SHP77 treated with DMSO at 0.1 percent for 48 hours (cell line): ENCODE data around the gene HTT.

ENCODE experiments used
- DNase-seq: peaks from one replicate; lab custom pipeline; 2025; lab: John Stamatoyannopoulos, UW

HTT gene

DNA sequence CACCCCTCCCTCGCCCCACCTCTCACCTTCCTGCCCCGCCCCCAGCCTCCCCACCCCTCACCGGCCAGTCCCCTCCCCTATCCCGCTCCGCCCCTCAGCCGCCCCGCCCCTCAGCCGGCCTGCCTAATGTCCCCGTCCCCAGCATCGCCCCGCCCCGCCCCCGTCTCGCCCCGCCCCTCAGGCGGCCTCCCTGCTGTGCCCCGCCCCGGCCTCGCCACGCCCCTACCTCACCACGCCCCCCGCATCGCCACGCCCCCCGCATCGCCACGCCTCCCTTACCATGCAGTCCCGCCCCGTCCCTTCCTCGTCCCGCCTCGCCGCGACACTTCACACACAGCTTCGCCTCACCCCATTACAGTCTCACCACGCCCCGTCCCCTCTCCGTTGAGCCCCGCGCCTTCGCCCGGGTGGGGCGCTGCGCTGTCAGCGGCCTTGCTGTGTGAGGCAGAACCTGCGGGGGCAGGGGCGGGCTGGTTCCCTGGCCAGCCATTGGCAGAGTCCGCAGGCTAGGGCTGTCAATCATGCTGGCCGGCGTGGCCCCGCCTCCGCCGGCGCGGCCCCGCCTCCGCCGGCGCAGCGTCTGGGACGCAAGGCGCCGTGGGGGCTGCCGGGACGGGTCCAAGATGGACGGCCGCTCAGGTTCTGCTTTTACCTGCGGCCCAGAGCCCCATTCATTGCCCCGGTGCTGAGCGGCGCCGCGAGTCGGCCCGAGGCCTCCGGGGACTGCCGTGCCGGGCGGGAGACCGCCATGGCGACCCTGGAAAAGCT, at the start of gene HTT, which contains the start of gene HTT-AS:
Gene HTT (plus strand): TSS at position 604 of the 768 bp plus-strand sequence. CDS start 145 bp downstream, at position 749.
Gene HTT-AS (minus strand): TSS at position 461 of the 768 bp plus-strand sequence.
- peak; percentile 5 for DNase-seq

DNA sequence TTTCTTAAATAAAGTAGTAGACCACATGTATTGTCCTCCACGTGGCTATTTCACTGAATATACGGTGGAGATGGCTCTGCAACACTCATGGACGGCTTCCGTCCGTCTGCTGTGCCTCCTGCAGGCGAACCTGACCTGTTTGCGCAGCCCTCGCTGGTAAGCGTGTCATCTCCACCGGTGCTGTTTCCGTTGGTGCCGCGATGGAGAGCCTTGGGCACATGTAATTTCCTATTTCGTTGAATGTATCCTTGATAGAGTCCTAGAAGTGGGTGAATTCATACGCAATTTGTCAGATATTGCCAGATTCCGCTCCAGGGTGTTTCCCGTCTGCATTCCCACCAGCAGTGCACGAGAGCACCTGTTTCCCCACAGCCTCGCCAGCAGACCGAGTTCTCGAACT, 48.6 kb upstream of the HTT start:
- no peak for DNase-seq

DNA sequence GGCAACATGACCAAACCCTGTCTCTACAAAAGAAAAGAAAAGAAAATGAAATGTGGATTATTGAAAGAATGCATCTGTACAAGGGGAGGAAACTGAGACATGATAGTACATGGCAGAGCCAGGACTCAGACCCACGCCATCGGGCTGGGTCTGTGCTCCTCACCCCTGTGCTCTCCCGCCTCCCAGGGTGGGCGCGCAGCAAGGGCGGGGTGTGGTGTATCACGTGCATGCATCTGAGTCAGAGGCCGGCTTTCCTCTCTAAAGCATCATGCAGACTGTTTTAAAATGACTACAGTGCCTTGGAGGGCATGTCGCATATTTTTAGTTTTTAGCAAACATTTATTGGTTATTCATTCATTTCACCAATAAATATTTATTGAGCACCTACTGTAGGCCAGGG, 47.9 kb upstream of the HTT start:
- no peak for DNase-seq

DNA sequence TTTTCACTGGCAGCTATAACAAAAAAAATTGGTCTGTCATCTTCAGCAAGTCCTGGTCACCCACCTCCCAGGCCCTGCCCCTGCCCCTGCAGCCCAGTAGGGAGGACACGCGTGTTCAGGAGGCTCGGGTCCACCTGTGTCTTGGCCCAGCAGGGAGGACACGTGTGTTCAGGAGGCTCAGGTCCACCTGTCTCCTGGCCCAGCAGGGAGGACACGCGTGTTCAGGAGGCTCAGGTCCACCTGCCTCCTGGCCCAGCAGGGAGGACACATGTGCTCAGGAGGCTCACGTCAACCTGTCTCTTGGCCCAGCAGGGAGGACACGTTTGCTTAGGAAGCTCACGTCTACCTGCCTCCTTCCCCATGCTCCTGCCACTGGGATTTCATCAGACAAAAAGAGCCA, 45.0 kb upstream of the HTT start:
- no peak for DNase-seq

DNA sequence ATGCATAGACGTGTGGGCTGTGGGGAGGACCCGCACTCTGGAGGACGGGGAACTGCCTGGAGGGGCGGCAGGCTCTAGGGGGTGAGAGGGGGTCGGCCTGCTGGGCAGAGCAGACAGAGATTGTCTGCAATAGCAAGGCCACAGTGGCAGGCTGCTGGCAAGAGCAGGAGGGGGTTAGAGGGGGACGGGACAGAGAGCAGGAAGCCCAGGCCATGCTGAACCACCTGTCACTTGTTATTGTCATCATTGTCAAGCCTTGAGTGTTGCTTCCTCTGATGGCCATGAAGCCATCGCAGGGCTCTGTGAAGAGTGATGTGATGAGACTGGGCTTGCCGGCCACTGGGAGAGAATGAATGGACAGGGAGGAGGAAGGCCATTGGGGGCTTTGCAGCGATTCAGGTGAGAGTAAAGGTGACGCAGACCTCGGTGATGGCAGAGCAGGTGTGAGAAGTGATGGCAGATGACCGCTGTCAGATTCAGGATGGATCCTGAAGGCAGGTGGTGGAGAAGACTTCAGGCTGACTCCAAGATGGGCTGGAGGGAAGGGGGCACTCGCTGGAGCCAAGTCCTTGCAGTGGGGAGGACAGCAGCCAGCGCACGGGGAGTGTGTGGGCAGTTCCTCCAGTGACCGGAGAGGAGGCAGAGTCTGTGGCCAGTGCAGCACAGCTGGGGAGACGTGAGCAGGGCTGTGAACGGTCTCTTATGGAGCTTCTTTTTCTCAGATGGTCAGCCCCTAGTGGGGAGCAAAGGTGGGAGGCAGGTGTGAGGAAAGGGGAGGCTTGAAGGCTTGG, 43.7 kb upstream of the HTT start:
- no peak for DNase-seq

DNA sequence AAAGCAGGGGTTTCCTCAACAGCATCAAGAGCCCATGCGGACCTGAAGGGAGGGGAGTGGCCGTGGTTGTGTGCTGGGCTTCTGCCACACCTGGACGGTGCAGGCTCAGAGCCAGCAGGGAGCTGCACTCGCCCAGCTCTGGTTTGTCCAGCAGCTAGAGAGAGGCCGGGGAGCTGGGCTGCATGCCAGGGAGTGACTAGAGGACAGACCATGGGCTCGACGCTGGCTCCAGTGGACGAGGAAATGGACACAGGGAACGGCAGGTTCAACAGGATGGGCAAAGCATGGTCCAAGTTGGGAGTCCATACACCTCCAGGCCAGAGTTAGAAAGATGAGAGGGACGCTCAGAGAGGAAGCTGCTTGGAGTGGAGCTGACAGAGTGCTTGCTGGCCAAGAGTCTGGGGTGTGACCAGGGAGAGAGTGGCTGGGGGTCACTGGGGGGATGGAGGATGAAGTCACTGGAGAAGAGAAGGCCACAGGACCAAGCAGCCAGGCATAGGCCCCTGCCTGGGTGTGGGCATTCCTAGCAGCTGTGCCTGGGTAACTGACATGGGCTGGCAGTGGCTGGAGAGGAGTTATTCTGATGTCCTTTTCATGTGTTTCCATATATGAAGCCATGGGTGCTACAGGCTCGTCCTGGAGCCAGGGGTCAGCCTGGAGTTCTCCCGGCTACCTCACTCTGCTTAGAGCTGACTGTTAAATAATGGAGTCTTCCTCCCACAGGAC, 43.0 kb upstream of the HTT start:
- DNase-seq, result no peak

DNA sequence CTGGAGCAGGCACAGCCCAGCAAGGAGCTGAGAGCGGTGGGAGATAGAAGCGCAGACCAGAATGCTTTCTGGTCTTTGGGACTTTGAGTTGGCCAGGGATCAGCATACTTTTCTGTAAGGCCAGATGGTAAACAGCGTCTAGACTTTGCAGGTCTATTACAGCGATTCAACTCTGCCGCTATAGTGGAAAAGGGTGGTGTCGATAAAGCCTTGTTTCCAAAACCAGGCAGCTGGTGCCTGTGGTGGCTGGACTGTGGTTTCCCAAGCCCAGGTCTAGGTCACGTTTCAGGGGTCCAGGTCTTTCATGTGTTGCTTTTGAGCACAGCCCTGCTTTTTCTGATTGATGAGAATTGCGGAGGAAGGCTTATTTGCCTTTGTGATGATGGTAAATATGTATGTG, 40.2 kb upstream of the HTT start:
- no peak for DNase-seq

DNA sequence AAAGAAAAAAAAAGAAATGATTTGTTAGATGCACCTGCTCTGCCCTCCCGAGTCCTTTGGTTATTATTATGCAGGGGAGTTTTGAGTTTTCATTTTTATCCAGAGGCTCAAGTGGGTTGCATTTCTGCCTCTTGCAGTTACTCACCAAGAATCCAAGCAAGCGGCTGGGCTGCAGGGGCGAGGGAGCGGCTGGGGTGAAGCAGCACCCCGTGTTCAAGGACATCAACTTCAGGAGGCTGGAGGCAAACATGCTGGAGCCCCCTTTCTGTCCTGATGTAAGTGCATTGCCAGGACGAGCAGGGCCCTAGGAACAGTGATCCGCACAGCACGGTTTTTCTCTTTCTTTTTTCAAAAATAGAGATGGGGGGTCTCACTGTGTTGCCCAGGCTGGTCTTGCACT, 39.2 kb upstream of the HTT start:
- DNase-seq, result no peak

DNA sequence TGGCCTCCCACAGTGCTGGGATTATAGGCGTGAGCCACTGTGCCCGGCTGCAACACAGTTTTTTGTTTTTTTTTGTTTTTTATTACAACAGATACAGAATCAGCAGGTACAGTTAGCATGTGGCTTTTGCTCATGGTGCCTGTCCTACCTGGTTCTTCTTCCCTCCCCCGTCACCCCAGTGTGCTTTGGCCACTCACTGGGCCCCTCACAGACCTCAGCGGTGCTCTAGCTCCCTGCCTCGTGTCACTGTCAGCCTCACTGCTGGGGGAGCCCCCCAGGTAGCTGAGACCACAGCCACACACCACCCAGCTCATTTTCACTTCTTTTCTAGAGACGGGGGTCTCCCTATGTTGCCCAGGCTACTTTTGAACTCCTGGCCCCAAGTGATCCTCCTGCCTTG, 38.8 kb upstream of the HTT start:
- no peak for DNase-seq

DNA sequence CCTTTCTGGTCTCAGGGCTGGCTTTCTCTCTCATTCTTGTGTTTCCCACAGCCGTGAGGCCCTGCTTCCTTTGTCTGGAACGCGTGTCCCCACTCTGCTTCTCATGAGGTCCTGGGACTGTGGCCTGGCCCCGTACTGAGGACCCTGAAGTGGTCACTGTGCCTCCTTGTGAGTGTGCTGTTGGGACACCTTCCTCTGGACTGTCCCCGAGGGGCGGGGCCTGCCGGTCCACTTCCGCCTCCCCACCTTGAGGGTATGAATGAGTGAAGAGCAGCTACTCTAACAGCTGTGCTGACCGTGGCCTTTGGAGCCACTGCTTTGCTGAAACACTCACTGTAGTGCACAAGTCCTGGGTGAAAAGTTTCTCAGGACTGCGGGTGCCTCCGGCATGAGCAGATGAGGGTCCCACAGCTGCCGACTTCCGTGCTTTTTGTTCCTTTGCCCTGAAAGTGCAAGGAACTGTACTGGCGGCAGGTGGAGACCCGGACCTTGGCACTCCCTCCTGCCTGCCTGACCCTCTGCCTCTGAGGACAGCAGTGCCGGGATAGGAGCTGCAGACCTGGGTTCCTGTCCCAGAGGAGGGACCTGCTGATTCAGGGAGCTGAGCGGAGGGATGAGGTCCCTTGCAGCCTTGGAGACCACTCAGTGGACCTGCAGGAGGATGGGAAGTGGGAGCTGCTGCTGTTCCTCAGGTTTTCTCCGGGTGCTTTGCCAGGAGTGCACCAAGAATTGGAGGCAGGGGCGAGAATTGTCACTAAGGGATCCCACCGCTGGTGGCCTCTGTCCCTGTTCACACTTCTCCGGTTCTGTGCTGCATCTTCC, 38.1 kb upstream of the HTT start:
- DNase-seq, result no peak

DNA sequence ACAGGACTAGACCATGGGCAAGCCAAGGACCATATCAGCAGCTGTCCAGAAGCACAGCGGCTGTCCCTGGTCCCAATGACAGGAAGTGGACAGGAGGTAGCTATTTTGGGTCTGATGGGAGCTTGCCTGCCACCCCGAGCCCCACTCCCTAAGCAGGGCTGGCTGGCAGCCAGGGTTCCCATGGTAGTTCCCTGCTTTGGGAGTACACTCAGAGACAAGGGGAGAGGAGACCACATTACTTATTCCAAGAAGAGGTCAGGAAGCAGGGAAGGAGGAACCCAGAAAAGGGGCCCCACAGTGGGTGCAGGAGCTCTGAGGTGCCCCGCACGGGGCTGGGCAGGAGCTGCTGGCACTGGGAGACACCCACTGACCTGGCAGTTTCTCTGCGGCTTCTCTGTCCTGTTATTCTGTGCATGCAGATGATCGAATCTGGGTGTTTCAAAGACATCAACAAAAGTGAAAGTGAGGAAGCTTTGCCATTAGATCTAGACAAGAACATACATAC, 36.5 kb upstream of the HTT start:
- DNase-seq, result no peak

DNA sequence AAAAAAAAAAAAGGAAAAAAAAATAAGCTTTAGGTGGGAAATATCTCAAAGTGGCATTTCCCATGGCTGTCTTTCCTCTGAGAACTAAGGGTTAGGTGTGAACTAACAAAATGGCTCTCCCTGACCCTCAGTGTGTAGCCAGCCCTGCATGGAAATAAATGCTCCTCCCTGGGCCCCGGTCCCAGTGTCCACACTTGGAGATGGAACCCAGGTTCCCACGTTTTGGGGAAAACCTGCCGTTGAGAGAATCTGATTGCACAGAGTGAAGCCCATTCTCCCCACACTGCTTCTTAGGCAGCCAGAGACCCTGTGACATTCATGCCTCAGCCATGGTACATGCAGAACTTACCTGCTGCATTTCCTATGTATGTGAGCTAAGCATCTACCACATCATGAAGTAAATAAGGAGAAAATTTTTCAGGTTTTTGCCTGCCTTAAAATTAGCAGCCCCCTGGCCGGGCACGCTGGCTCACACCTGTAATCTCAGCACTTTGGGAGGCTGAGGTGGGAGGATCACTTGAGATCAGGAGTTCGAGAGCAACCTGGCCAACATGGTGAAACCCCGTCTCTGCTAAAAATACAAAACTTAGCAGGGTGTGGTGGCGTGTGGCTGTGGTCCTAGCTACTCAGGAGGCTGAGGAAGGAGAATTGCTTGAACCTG, 34.6 kb upstream of the HTT start:
- no peak for DNase-seq

DNA sequence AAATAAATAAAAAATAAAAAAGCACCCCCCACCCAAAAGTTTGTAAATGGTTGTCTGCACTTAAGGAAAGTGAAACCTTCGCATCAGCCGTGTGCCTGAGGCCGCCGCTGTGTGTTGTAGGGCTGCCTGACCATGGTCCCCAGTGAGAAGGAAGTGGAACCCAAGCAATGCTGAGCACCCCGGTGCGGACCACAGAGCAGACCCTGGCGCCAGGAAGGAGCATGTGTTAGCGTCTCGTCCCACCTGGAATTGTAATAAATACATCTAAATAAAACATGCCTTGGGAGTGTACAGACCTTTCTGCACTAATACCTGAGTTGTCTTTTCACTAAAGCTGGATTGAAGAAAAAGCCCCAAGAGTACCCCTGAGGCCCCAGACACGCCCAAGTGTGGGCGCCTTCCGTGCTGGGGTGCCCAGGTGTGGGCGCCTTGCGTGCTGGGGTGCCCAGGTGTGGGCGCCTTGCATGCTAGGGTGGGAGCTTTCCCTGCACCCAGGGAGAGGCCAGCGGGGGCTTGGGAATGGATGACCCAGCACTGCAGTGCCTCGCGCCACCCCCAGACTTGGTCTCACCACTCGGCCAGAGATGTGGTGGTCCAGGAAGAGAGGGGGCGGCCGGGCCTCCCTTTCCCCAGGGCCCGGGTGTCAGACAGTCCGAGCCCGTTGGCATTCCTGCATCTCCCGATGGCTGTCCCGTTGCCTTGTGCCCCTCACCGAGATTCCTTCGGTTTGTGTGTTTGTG, 33.9 kb upstream of the HTT start:
- no peak for DNase-seq

DNA sequence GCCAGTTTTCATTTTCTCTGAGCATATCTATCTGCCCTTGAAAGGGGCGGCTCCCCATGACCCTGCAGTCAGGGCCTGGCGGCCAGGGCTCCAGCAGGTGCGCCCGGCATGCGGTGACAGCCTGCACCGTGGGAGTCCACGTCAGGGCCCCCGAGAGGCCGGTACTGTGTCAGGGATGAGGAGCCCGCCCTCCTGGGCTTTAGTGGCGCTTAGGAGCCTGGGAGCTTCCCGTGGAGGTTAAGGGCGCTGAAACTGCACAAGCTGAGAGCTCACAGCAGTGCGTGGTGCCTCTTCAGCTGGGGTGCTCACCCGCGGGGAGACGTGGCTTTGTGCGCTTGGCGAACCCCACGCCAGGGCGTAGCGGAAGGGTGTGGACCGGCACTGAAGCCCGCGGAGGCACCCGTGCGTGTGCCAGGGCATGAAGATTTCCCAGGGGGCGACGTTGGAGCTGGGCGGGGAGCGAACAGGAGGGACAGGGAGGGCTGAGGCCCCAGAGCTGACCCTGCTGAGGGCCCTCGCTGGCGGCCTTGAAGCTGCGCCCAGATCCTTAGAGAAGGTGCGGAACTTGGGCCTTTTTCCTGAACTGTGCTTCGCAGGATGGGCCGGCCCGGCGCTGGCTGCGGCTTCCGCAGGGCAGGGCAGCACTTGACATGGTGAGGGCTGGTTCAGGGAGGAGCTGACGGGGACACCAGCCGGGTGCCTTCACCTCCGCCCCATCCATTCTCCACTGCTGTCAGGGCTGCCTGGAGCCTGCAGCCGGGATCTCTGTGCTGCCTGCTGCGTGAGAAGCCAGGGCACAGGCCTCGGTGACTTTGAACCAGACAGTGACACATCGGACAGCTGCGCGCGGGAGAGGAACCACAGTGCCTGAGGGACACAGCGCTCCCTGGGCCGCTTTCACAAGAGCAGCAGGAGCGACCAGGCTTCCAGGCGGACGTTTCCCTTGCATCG, 33.0 kb upstream of the HTT start:
- DNase-seq, result no peak

DNA sequence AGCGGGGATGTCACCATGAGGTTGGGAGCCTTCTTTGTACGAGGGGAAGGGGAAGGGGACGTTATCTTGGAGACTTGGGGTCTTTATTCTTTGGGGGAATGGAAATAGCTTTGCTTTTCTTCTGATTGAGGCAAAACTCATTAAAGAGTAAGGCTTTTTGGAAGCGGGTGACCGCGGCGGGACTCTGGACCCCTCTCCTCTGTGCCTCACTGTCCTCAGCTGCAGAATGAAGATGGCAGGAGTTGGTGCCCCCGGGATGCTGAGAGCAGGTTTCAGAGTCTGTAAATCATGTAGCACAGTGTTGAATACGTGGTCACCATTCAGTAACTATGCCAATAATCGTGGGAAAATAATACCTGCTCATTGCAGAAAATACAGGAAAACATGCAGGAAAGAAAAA, 32.3 kb upstream of the HTT start:
- no peak for DNase-seq

DNA sequence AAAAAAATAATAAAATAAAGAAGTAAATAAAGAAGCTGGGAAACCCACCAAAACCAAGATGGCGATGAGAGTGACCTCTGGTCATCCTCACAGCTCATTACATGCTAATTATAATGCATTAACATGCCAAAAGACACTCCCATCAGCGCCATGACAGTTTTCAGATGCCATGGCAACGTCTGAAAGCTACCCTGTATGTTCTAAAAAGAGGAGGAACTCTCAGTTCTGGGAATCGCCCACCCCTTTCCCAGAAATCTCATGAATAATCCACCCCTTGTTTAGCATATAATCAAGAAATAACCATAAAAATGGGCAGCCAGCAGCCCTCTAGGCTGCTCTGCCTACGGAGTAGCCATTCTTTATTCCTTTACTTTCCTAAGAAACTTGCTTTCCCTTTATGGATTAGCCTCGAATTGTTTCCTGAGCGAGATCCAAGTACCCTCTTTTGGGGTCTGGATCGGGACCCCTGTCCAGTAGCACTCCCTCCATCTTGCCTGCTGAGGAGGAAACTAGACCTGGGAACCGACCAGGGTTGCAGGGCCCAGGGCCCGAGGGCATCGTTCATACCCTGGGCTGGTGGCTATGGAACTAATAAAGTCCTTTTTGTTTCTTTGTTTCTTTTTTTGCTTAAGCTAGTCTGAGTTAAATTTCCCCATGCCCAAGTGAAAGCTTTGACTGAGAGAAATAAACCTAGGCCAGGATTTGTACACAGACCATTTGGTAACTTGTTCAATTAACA, 31.0 kb upstream of the HTT start:
- DNase-seq, result no peak

DNA sequence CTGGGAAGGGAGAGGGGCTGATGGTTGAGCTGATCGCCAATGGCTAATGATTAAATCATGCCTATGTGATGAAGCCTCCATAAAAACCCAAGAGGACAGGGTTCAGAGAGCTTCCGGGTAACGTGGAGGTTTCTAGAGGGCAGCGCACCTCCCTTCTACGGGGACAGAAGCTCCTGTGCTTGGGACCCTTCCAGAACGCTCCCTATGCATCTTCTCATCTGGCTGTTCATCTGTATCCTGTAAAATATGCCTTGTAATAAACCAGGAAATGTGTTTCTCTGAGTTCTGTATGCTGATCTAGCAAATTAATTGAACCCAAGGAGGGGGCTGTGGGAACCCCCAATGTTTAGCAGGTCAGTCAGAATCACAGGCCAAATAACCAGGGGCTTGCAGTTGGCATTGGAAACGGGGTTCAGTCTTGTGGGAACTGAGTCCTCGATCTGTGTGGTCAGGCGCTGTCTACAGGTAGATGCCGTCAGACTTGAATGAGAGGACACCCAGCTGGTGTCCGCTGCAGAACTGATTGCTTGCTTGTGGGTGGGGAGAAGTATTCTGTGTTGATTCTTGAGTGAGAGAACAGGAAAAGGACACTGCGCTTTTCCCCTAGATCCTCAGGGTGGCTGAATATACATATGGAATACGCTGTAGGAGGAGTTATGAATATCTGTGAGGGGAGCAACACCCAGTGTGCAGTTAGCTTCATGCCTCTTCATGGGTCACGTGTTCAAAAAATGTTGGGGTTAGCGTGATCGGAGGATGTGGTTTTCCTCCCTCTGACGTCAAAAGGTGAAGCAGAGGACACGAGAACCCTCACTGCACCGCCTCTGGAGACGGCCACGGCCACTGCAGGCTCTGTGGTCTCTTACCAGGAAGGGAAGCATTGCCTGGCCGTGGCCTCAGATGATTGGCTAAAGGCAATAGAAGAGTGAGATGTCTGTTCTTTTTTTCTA, 29.3 kb upstream of the HTT start:
- DNase-seq, result no peak
